CD4-positive, alpha-beta T cell treated with Interleukin-6 at 100 ng/mL for 8 hours (primary cell): ENCODE measurements around the gene OR8K5.
"Not testable (repeated sequence)": the region's sequence is repeated elsewhere in the genome, so short reads cannot be mapped to it uniquely, and the experiment has no call there.

Source experiments
- DNase-seq: peaks from one replicate; pipeline ENCODE4 v3.0.0-alpha.2; 2020; ENCODE audit warnings: mixed read lengths, low spot score

OR8K5 gene

DNA sequence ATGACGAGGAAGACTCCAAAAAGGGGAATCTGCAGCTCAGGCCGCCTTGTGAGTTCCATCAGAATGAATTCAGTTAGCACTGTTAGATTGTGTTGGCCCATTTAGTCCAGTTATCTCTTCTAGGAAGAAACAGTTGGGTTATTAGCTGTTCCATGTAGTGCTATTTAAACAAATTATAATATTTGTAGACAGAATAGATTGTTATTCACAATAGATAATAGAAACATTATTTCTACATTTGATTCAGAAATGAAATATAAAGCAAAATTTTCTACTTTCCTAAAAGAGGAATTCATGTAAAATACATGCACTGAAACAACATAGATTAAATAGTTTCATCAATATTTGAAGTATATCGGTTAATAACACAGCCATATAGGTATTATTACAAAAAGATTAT is at the start of gene OR8K5:
TSS of gene OR8K5 (minus strand) at position 101 of the 400 bp plus-strand sequence. CDS start at position 101, 0 bp downstream.
- no peak for DNase-seq

DNA sequence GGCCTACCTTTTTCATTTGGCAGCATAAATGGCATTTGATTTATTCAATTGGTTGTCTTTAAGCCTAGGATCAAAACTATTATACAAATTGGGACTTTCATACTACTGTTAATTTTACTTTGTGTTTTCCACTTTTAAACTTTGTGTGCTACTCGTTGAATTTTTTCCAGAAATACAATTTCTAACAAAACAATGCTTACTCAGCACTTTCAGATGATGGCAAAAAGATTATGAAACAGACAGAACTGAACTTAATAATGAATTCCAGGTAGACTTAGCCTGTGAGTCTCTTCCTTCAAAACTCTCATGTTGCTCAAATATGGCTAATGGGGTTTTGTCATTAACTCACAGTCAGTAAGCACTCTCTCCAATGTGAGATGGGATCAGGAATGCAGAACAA is 47.7 kb upstream of the OR8K5 start:
- DNase-seq, result no peak

DNA sequence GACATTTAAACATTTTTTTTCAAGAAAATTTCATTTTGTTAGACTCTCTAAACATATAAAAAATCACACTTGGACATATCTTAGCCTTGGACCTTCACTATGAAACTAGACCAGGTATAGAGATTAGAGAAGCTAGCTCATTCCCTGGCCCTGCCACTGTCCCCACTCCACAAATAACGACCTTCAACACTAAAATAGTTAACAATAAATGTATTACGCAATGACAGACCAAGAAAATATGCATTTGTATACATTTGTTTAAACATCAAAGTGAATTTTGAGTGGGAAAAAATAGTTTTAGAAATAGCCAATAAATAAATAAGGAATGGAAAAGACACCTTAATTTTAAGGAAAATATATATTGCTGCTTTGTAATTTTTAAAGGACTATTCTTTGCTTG is 37.2 kb upstream of the OR8K5 start:
- no peak for DNase-seq

GRCh38 chr11:56196705-56197104 is 36.6 kb upstream of the OR8K5 start:
- no peak for DNase-seq

GRCh38 chr11:56188602-56189001 is 28.5 kb upstream of the OR8K5 start:
- no peak for DNase-seq

GRCh38 chr11:56183459-56183858 is 23.3 kb upstream of the OR8K5 start:
- DNase-seq, result no peak

DNA sequence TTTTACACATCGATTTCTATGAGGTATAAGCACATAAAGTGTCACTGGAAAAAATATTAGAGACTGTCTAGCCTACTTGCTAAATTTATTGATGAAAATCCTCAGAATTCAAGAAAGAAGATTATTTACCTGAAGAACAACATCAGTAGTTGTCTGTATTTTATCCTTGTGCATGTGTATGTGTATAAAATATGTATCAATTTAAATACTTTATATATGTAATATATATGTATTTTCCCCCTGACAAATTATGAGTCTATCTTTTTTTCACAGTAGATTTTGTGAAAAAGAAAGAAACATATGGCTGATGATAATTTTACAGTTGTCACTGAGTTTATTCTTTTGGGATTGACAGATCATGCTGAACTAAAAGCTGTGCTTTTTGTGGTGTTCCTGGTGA is 16.2 kb upstream of the OR8K5 start, which contains the start of gene OR5J2:
TSS of gene OR5J2 (plus strand) at position 301 of the 400 bp plus-strand sequence. CDS start at position 301, 0 bp downstream.
- no peak for DNase-seq

DNA sequence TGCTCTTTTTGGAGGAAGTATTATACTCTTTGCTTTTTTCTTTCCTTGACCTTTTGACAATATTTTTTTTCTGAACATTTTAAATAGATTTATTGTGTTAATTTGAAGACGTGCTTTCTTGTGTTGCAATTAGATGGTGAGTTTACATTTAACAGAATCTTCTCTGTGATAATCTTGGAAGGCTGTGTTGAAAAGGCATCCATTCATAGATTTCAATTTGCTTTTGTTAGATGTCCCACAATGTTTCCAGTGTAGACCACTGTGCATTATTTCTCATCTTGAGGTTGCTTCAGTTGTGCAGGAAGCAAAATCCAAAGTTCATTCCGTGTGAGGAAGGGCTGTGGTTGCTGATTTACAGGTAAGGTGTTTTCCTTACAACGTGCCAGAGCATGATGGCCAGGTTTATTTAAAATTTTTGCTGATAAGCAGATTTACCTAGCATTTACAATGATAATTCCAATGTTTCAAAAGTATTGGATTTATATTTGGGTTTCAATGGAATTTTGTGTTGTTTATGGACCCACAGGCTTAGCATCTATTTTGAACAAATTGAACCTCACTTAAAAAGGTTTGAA is 12.2 kb upstream of the OR8K5 start:
- no peak for DNase-seq

- DNase-seq, result no peak
Measured at GRCh38 chr11:56163804-56164203, 3.7 kb upstream of the OR8K5 start.

GRCh38 chr11:56152333-56152732 is 7.8 kb downstream of the OR8K5 start:
- no peak for DNase-seq

- no peak for DNase-seq
Measured at GRCh38 chr11:56151376-56151775, 8.7 kb downstream of the OR8K5 start.

- not testable (repeated sequence) for DNase-seq
Measured at GRCh38 chr11:56143681-56144080, 16.4 kb downstream of the OR8K5 start.

GRCh38 chr11:56140151-56140661 is 19.9 kb downstream of the OR8K5 start, which contains the start of gene OR8J3:
TSS of gene OR8J3 (minus strand) at chr11:56140201. CDS start at chr11:56137718, 2,483 bp downstream.
- no peak for DNase-seq

- no peak for DNase-seq
Measured at GRCh38 chr11:56122073-56122472, 38.0 kb downstream of the OR8K5 start, which contains the start of gene OR8H3. TSS of gene OR8H3 (plus strand) at chr11:56122373. CDS start at chr11:56122373, 0 bp downstream.
